ENCODE data around the gene MYO1E. TPM values are rescaled to one million over a fixed set of nuclear protein-coding genes. Genes with fewer than 3 reads are reported as not detected.

The MYO1E gene
- polyA plus RNA-seq, 1 donor, result 126 TPM

DNA sequence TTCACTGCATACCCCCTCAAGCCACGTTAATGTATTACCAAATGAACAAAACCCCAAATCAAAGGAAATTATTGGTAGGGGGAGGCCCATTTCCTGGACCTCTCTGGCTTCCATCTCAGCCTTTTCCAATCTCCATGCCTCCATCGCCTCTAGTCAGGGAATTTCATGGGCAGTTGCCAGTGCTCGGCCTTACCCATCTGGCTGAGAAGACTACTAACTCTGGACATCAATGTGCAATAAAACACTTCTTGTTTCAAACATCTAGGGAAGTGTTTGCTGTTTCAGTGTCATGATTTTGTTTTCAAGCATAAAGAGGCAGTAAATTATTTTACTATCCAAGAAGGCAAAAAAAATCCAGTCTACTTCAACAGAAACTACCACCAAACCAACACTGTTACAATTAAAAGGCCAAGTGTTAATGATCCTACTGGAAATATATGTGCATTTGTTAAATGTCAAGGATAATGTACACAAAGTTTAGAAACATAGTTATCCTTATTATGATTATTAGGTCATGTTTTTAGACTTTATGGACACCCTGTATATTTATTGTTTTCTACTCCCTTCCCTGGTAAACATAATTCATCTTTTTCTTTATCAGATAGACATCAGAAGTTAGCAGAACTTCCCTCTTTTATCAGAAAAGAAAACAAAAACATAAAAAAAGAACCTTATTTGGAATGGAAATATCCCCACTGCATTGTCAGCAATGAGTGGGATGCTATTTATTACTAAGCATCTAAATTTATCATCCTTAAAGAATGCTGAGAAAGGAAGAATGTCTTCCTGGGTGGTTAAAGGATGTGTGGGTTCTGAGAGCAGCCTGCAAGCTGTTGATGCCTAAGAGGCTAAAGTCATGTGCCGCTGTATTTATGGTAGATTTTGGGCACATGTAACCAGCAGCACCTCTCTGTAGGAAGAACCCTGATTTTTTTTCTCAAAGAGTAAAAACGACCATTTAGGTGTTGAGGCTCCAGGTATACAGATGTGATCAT lies 150.9 kb downstream of the MYO1E start:
- DNase-seq, result peak in 1 of 2 donors; percentile 16
- Histone ChIP-seq H3K36me3 (ENCODE audit: control insufficient read depth, insufficient read depth, low read length) (peaks cover 66% of the 10 kb centered on the region), H3K27ac (ENCODE audit: low read length) (no peak overlapping the region), H3K27me3 (ENCODE audit: control insufficient read depth, insufficient read depth, low read length) (no peaks in the 10 kb centered on the region), H3K9me3 (ENCODE audit: control insufficient read depth, low read depth, low read length) (no peaks in the 10 kb centered on the region), H3K4me3 (ENCODE audit: low read length) (no peak overlapping the region), H3K4me1 (ENCODE audit: control insufficient read depth, insufficient read depth, low read length) (no peaks in the 10 kb centered on the region)
- WGBS (ENCODE audit: insufficient coverage, low lambda C conversion rate), result no CpG with 5 or more reads among the region's 5 CpGs

GRCh38 chr15:59218710-59219109 lies 154.0 kb downstream of the MYO1E start:
- Histone ChIP-seq H3K4me1 (ENCODE audit: control insufficient read depth, insufficient read depth, low read length) (no peaks in the 10 kb centered on the region), H3K27ac (ENCODE audit: low read length) (no peak overlapping the region), H3K36me3 (ENCODE audit: control insufficient read depth, insufficient read depth, low read length) (peaks cover 61% of the 10 kb centered on the region), H3K27me3 (ENCODE audit: control insufficient read depth, insufficient read depth, low read length) (no peaks in the 10 kb centered on the region), H3K9me3 (ENCODE audit: control insufficient read depth, low read depth, low read length) (no peaks in the 10 kb centered on the region), H3K4me3 (ENCODE audit: low read length) (no peak overlapping the region)
- 80% methylated on average over 1 of the region's 3 CpGs for WGBS (ENCODE audit: insufficient coverage, low lambda C conversion rate)
- no peak for DNase-seq

- Histone ChIP-seq H3K4me1 (ENCODE audit: control insufficient read depth, insufficient read depth, low read length) (no peaks in the 10 kb centered on the region), H3K4me3 (ENCODE audit: low read length) (no peak overlapping the region), H3K9me3 (ENCODE audit: control insufficient read depth, low read depth, low read length) (no peaks in the 10 kb centered on the region), H3K27ac (ENCODE audit: low read length) (no peak overlapping the region), H3K27me3 (ENCODE audit: control insufficient read depth, insufficient read depth, low read length) (no peaks in the 10 kb centered on the region), H3K36me3 (ENCODE audit: control insufficient read depth, insufficient read depth, low read length) (peaks cover 58% of the 10 kb centered on the region)
- WGBS (ENCODE audit: insufficient coverage, low lambda C conversion rate), result 92% methylated on average over 2 of the region's 14 CpGs
- no peak for DNase-seq
These were observed 154.7 kb downstream of the MYO1E start for GRCh38 chr15:59217876-59218498.

DNA sequence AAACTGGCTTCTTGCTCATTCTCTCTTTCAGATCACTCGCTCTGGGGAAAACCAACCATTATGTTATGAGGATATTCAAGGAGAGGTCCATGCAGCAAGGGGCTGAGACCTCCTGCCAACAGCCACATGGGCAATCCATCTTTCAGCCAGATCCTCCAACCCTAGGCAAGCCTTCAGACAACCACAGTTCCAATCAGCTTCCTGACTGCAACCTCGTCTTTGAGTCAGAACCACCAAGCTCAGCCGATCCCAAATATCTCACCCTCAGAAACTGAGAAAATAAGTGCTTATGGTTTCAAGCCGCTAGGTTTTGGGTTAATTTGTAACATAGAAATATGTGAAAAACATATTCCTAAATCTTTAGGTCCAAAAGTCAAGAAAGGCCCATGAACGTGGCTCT lies 155.8 kb downstream of the MYO1E start:
- Histone ChIP-seq H3K4me1 (ENCODE audit: control insufficient read depth, insufficient read depth, low read length) (no peaks in the 10 kb centered on the region), H3K4me3 (ENCODE audit: low read length) (no peak overlapping the region), H3K27ac (ENCODE audit: low read length) (no peak overlapping the region), H3K36me3 (ENCODE audit: control insufficient read depth, insufficient read depth, low read length) (peaks cover 54% of the 10 kb centered on the region), H3K9me3 (ENCODE audit: control insufficient read depth, low read depth, low read length) (no peaks in the 10 kb centered on the region), H3K27me3 (ENCODE audit: control insufficient read depth, insufficient read depth, low read length) (no peaks in the 10 kb centered on the region)
- 80% methylated on average over 1 of the region's 5 CpGs for WGBS (ENCODE audit: insufficient coverage, low lambda C conversion rate)
- DNase-seq, result no peak

GRCh38 chr15:59210186-59210585 lies 162.5 kb downstream of the MYO1E start:
- H3K27me3 ChIP-seq (ENCODE audit: control insufficient read depth, insufficient read depth, low read length), result no peaks in the 10 kb centered on the region
- peak overlapping the region; percentile 15 for H3K27ac ChIP-seq (ENCODE audit: low read length)
- peaks cover 50% of the 10 kb centered on the region for H3K36me3 ChIP-seq (ENCODE audit: control insufficient read depth, insufficient read depth, low read length)
- 100% methylated on average over 1 of the region's 2 CpGs for WGBS (ENCODE audit: insufficient coverage, low lambda C conversion rate)
- no peak overlapping the region for H3K4me3 ChIP-seq (ENCODE audit: low read length)
- peak; percentile 24 to 42 for DNase-seq
- H3K4me1 ChIP-seq (ENCODE audit: control insufficient read depth, insufficient read depth, low read length), result no peaks in the 10 kb centered on the region
- H3K9me3 ChIP-seq (ENCODE audit: control insufficient read depth, low read depth, low read length), result peaks cover 2% of the 10 kb centered on the region

GRCh38 chr15:59208613-59209249 lies 163.9 kb downstream of the MYO1E start:
- 93% methylated on average over 2 of the region's 7 CpGs for WGBS (ENCODE audit: insufficient coverage, low lambda C conversion rate)
- Histone ChIP-seq H3K27ac (ENCODE audit: low read length) (no peak overlapping the region), H3K4me3 (ENCODE audit: low read length) (no peak overlapping the region), H3K4me1 (ENCODE audit: control insufficient read depth, insufficient read depth, low read length) (no peaks in the 10 kb centered on the region), H3K36me3 (ENCODE audit: control insufficient read depth, insufficient read depth, low read length) (peaks cover 58% of the 10 kb centered on the region), H3K9me3 (ENCODE audit: control insufficient read depth, low read depth, low read length) (peaks cover 2% of the 10 kb centered on the region), H3K27me3 (ENCODE audit: control insufficient read depth, insufficient read depth, low read length) (no peaks in the 10 kb centered on the region)
- DNase-seq, result no peak

DNA sequence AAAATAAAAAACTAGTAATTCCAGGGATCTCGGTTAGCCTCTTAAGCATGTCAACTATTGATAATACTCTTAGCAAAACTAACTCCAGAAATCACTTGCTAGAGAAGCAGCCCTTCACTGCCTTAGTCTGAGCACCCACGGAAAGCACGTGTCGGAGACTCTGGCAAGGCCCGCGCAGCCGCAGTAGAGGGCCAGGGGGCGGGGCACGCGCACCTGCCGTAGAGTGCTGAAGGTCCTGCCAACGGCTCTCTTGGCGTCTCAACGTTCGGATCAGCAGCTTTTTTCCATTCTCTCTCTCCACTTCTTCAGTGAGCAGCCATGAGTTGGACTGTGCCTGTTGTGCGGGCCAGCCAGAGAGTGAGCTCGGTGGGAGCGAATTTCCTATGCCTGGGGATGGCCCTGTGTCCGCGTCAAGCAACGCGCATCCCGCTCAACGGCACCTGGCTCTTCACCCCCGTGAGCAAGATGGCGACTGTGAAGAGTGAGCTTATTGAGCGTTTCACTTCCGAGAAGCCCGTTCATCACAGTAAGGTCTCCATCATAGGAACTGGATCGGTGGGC lies 166.0 kb downstream of the MYO1E start, which contains the start of gene LDHAL6B:
Gene LDHAL6B, plus strand, starts transcription at position 221 of the 561 bp plus-strand sequence. Its CDS starts 98 bp downstream, at position 319.
- Histone ChIP-seq H3K36me3 (ENCODE audit: control insufficient read depth, insufficient read depth, low read length) (peaks cover 68% of the 10 kb centered on the region), H3K27ac (ENCODE audit: low read length) (no peak within 1 kb of the TSS)
- WGBS (ENCODE audit: insufficient coverage, low lambda C conversion rate), result 95% methylated on average over 4 of the region's 30 CpGs

GRCh38 chr15:59205839-59206622 lies 166.6 kb downstream of the MYO1E start:
- H3K4me3 ChIP-seq (ENCODE audit: low read length), result no peak overlapping the region
- H3K27me3 ChIP-seq (ENCODE audit: control insufficient read depth, insufficient read depth, low read length), result no peaks in the 10 kb centered on the region
- peaks cover 2% of the 10 kb centered on the region for H3K9me3 ChIP-seq (ENCODE audit: control insufficient read depth, low read depth, low read length)
- H3K36me3 ChIP-seq (ENCODE audit: control insufficient read depth, insufficient read depth, low read length), result peaks cover 71% of the 10 kb centered on the region
- DNase-seq, result no peak
- no CpG with 5 or more reads among the region's 9 CpGs for WGBS (ENCODE audit: insufficient coverage, low lambda C conversion rate)
- H3K4me1 ChIP-seq (ENCODE audit: control insufficient read depth, insufficient read depth, low read length), result no peaks in the 10 kb centered on the region
- no peak overlapping the region for H3K27ac ChIP-seq (ENCODE audit: low read length)

More for the DNA sequence above, 166.0 kb downstream of the MYO1E start, which contains the start of gene LDHAL6B:
- Histone ChIP-seq H3K9me3 (ENCODE audit: control insufficient read depth, low read depth, low read length) (peaks cover 2% of the 10 kb centered on the region), H3K4me1 (ENCODE audit: control insufficient read depth, insufficient read depth, low read length) (no peaks in the 10 kb centered on the region), H3K27me3 (ENCODE audit: control insufficient read depth, insufficient read depth, low read length) (no peaks in the 10 kb centered on the region), H3K4me3 (ENCODE audit: low read length) (no peak within 1 kb of the TSS)
- DNase-seq, result no peak

DNA sequence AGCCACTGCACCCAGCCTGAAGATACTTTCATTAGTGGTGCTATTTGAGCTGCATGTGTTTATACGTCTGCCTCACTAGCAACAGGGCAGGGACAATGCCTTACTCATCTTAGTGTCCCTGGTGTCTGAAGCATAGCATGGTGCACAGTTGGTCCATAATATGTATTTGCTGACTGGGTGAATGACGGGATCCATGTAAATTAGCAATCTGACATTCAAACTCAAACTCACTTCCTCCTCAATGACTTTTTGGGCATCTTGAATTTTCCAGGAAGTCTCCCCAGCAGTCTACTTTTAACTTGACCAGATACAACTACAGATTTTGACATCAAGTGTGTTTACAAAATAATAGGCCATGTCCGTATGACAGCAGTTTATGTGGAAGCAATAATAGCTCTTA lies 169.0 kb downstream of the MYO1E start:
- DNase-seq, result no peak
- 90% methylated on average over 2 of the region's 3 CpGs for WGBS (ENCODE audit: insufficient coverage, low lambda C conversion rate)
- Histone ChIP-seq H3K36me3 (ENCODE audit: control insufficient read depth, insufficient read depth, low read length) (peaks cover 74% of the 10 kb centered on the region), H3K27ac (ENCODE audit: low read length) (no peak overlapping the region), H3K4me1 (ENCODE audit: control insufficient read depth, insufficient read depth, low read length) (peaks cover 7% of the 10 kb centered on the region), H3K9me3 (ENCODE audit: control insufficient read depth, low read depth, low read length) (peaks cover 2% of the 10 kb centered on the region), H3K4me3 (ENCODE audit: low read length) (no peak overlapping the region), H3K27me3 (ENCODE audit: control insufficient read depth, insufficient read depth, low read length) (no peaks in the 10 kb centered on the region)
